ENCODE results near the gene TNRC6B.

DNA sequence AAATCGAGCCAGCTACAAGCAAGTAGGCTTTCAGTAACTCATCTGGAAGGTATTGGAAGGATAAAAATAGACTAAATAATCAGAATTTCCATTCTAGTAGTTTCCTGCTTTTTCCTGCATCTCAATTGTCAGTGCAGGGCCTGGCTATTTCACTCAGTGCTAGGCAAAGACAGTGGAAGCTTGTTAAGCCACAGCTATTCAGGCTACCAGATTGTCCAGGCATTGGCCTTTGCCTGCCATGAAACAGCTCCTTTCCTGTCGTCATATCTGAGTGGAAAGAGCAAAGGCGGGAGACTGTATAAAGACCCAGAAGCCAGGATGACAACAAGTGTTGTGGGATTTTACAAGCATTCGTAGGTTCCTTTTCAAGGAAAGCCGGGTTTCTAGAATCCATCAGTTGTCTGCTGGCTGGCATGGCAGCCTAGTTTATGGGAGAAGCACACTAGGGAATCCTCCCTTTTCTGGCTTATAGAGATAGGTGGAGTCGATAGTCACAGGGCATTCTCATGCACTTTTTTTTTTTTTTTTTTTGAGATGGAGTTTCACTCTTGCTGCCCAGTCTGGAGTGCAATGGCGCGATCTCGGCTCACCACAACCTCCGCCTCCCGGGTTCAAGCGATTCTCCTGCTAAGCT lies 2.0 kb upstream of the TNRC6B start:
- TF ChIP-seq ZNF384 (IDR thresholded peaks at IDR 0.05): no peak
- no peak for TF ChIP-seq SUZ12 (IDR thresholded peaks at IDR 0.05)
- no peak for TF ChIP-seq SP1 (IDR thresholded peaks at IDR 0.05)
- TF ChIP-seq BHLHE40 (IDR thresholded peaks at IDR 0.05; ENCODE audit: borderline replicate concordance): no peak
- TF ChIP-seq NFRKB (IDR thresholded peaks at IDR 0.05): no peak
- TF ChIP-seq LEF1 (IDR thresholded peaks at IDR 0.05; ENCODE audit: borderline replicate concordance): no peak
- no peak for TF ChIP-seq CTBP1 (IDR thresholded peaks at IDR 0.05; ENCODE audit: borderline replicate concordance)
- TF ChIP-seq TARDBP (IDR thresholded peaks at IDR 0.05): no peak
- TF ChIP-seq ARNT (IDR thresholded peaks at IDR 0.05): no peak
- TF ChIP-seq HDGF (IDR thresholded peaks at IDR 0.05; ENCODE audit: borderline replicate concordance): no peak
- TF ChIP-seq PKNOX1 (IDR thresholded peaks at IDR 0.05): no peak
- no peak for TF ChIP-seq FOXK2 (IDR thresholded peaks at IDR 0.05)

All from HEK293T (cell line).